GM18909 (cell line): ENCODE data around the gene CDH12.
"Not testable (repeated sequence)": the region's sequence is repeated elsewhere in the genome, so short reads cannot be mapped to it uniquely, and the experiment has no call there.

ENCODE experiments used
- ATAC-seq: cut with Tn5 transposase; IDR thresholded peaks from one replicate; pipeline ENCODE4 v1.9.1; 2021; ENCODE audit warnings: mild to moderate bottlenecking; ENCODE audit not compliant: unreplicated experiment, poor library complexity

Gene CDH12

GRCh38 chr5:22663134-22663533, 190.0 kb downstream of the CDH12 start:
- no peak for ATAC-seq

- ATAC-seq, result no peak
Measured at GRCh38 chr5:22662391-22662790, 190.8 kb downstream of the CDH12 start.

- no peak for ATAC-seq
Measured at GRCh38 chr5:22651355-22651754, 201.8 kb downstream of the CDH12 start.

DNA sequence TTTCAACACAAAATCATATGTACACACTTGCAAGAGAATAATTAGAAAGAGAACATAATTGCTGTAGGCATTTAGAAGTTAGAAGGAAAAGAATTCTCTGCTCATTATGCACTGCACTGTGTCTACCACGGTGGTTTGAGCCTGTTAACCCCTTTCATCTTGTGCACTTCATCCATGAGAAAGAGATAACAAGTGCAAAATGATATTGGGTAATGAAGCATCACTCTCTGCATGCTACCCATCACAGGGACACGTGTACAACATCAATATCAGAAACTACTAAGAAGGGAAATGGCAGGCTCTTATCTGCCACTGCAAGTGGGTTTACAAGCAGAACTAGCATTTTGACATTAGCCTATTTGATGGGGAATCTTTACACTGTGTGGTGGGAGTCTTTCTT, 202.6 kb downstream of the CDH12 start:
- no peak for ATAC-seq

DNA sequence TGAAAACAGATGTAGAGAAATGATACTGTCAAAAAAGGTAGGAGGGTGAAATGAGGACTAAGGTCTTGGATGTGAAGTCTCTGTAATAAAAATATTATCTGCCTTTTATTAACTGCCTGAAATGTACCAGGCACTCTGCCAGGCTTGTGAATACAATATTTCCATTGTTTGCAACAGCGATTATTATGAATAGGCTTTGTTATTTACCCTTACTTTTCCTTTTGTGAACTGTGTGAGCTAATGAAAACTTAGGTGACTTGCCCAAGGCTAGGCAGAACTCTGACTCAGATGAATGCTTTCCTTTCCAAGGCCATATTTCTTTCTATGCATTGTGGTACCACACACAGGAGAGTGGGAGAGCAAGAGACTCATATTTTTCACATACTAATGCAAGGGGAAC, 204.1 kb downstream of the CDH12 start:
- no peak for ATAC-seq

- no peak for ATAC-seq
Measured at GRCh38 chr5:22644859-22645258, 208.3 kb downstream of the CDH12 start.

DNA sequence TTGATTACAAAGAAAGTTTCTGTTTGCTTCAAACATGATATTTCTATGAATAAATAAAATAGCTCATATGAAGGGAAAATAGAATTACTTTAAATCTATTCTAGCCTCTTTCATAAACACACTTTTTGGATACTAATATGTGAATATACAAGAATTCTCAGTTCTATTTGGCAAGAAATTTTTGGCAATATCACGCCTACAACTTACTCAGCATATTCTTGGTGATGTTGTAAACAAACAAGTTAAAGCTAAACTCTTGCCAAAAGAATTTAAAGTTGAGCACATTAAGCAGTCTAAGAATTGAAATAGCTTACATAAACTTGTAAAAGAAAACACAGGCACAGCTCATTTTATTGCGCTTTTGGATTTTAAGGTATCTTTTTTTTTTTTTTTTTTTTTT, 209.8 kb downstream of the CDH12 start:
- no peak for ATAC-seq

- ATAC-seq, result no peak
Measured at GRCh38 chr5:22631683-22632082, 221.5 kb downstream of the CDH12 start.

GRCh38 chr5:22627029-22627428, 226.1 kb downstream of the CDH12 start:
- ATAC-seq, result no peak

DNA sequence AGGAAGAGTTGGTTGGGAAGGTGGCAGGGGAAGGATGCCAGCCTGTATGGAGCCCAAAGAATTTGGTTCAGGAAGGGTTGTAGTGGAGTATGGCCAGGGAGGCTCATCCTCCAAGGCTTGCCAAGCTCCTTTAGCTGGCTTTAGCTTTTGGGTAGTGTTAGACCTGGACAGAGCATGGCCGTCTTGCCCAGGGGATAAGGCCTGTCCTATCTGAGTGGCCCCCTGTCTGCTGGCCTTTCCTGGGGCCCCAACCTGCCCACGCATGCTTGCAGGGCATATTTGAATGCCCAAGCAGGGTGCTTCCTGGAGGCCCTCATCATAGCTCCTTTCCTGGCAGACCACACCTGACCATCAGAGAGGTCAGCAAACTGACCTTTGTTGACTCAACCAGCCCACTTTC, 227.7 kb downstream of the CDH12 start:
- ATAC-seq, result no peak

DNA sequence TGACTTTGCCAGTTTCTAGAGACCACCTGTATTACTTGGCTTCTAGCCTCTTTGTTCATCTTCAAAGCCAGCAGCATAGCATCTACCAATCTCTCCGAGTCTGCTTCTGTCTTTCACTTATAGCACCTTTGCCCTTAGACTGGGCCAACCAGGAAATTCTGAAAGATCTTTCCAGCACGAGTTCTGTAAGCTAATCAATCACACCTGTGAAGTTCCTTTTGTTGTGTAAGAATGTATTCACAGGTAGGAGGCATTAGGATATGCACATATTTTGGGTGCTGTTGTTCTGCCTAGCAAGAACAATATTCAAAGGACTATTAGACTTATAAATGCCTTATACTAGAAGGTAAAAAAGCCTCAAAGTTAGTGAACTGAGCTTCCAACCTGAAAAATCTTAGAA, 232.1 kb downstream of the CDH12 start:
- ATAC-seq, result no peak

GRCh38 chr5:22615964-22616363, 237.2 kb downstream of the CDH12 start:
- ATAC-seq, result no peak

GRCh38 chr5:22614486-22615094, 238.6 kb downstream of the CDH12 start:
- no peak for ATAC-seq

- ATAC-seq, result no peak
Measured at GRCh38 chr5:22612928-22613327, 240.2 kb downstream of the CDH12 start.

GRCh38 chr5:22611327-22611726, 241.8 kb downstream of the CDH12 start:
- no peak for ATAC-seq

GRCh38 chr5:22607498-22607897, 245.6 kb downstream of the CDH12 start:
- ATAC-seq, result not testable (repeated sequence)

DNA sequence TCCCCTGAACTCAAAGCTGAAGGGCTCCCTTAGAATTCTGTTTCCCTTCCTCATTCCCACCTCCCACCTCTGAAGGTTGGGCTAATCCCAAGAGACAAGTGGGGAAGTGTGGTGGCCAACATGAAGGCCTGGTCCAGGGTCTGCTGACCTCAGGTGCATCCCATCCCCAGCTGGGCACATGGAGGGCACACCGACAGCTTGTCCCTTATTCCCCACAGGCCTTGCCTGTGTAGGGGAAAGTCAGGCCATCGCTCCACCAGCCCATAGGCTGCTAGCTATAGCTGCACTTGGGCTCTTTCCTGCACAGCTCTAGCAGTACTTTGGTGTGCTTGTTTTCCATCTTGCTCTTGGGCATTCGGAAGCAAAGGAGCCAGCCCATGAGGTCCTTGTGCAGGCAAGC, 247.7 kb downstream of the CDH12 start:
- ATAC-seq, result no peak

GRCh38 chr5:22604711-22605110, 248.4 kb downstream of the CDH12 start:
- no peak for ATAC-seq

DNA sequence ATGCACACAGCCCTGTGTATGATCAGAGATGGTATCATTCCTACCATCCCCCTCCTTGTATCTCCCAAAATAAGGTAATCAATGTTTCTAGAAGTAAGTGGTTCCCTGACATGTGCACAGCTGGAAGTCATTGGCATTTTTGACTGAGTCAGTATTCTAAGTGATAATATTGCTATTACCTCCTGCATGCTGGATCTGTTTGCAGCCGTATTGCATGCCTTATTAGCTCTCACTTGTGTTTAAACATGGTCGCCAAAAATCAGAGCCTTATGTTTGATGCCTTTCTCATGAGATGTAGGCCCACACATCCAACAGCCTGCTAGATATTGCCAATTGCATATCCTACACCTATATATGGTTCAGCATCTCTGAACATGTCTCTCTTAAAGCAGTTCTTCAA, 254.3 kb downstream of the CDH12 start:
- no peak for ATAC-seq

GRCh38 chr5:22596404-22596970, 256.7 kb downstream of the CDH12 start:
- no peak for ATAC-seq

DNA sequence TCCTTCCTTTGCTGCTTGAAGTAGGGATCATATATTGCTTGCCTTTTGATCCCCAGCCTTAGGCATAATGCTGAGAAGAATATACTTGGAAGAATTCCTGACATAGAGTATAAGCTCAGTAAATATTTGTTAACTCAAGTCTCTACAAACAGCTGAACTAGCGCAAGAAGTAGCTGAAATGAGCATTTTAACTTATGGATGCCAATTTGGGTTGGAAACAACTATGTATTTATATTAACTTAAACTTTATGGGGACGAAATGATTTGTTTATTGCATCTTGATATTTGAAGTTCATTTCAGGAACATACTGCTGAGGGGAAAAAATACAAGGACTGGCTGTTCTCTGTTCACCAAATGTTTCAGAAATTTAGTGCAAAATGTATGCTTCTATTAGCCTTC, 258.7 kb downstream of the CDH12 start:
- ATAC-seq, result no peak

GRCh38 chr5:22593592-22593991, 259.6 kb downstream of the CDH12 start:
- ATAC-seq, result no peak

- no peak for ATAC-seq
Measured at GRCh38 chr5:22591461-22591860, 261.7 kb downstream of the CDH12 start.
